K562 (cell line): ENCODE data around the gene TENM3. TPM values are rescaled to one million over a fixed set of nuclear protein-coding genes. Genes with fewer than 3 reads are reported as not detected.

Experiments
- ATF4 ChIP-seq: fragments of 450-650 bp; formaldehyde crosslinking; IDR thresholded peaks from 2 replicates; pipeline ENCODE4 v1.4.0; 2022; ENCODE audit warnings: mild to moderate bottlenecking, moderate library complexity
- BRD9 ChIP-seq: fragments of 450-650 bp; IDR thresholded peaks from 2 replicates; pipeline ENCODE4 v1.6.1; 2018; ENCODE audit warnings: low read depth; ENCODE audit not compliant: partially characterized antibody
- ELF4 ChIP-seq: fragments of 450-650 bp; formaldehyde crosslinking; IDR thresholded peaks from 2 replicates; pipeline ENCODE4 v1.4.0; 2022; ENCODE audit warnings: missing genetic modification characterization
- NCOR1 ChIP-seq: fragments of 450-650 bp; IDR thresholded peaks from 2 replicates; pipeline ENCODE4 v1.6.1; 2016; ENCODE audit warnings: mild to moderate bottlenecking, moderate library complexity
- NR2C2 ChIP-seq, 2 experiments: fragments of 200-800 bp in 1 of 2; sonication (Bioruptor generic) in 1 of 2; sonication (generic) in 1 of 2; formaldehyde crosslinking in 1 of 2; IDR thresholded peaks; 2 replicates each; pipeline versions ENCODE4 v1.6.1 to v1.8.0; 2016 to 2022; ENCODE audit warnings: mild to moderate bottlenecking in 1 of 2, missing compliant biosample characterization in 1 of 2, missing genetic modification characterization in 1 of 2, missing genetic modification reagents in 1 of 2
- RBM14 ChIP-seq: fragments of 200-400 bp; formaldehyde crosslinking; IDR thresholded peaks from 2 replicates; pipeline ENCODE4 v1.6.1; 2018; ENCODE audit warnings: low read depth, mild to moderate bottlenecking, low read length, moderate library complexity, borderline replicate concordance; ENCODE audit not compliant: insufficient read depth
- STAT5B ChIP-seq: fragments of 250-450 bp; sonication (Bioruptor Pico); IDR thresholded peaks from 2 replicates; pipeline ENCODE4 v1.8.0; 2021; ENCODE audit warnings: mild to moderate bottlenecking, inconsistent platforms
- TBL1XR1 ChIP-seq, 2 experiments: IDR thresholded peaks; 2 replicates each; pipeline ENCODE4 v1.6.1; 2012; ENCODE audit warnings: improper control_type of control experiment in 2 of 2, low read length in 2 of 2, mild to moderate bottlenecking in 1 of 2
- TCF7L2 ChIP-seq: fragments of 150-350 bp; IDR thresholded peaks from 2 replicates; pipeline ENCODE4 v1.6.1; 2016; ENCODE audit warnings: low read depth, mild to moderate bottlenecking, low read length, moderate library complexity
- polyA plus RNA-seq, 8 experiments: library from polyadenylated mRNA; depleted of rRNA in 4 of 8; stranded (reverse) in 5 of 8; unstranded in 3 of 8; fragments of >200 nt; fragmentation: Nextera tagmentation in 2 of 8; fragmentation: Illumina TruSeq in 1 of 8; extraction: Ambion mirVana in 2 of 8; extraction: Trizol in 1 of 8; gene quantifications; 2 replicates each; pipeline versions ENCODE4 v1.2.1 to v1.2.3, GENCODE V29; 2011 to 2014; ENCODE audit warnings: inconsistent platforms in 1 of 8, missing spikeins in 1 of 8
- total RNA-seq, 7 experiments: library from RNA; depleted of rRNA in 6 of 7; stranded (reverse); fragments of >200 nt in 6 of 7; fragmentation: Illumina TruSeq in 2 of 7; extraction: Trizol in 2 of 7; gene quantifications; 2 replicates each; pipeline versions ENCODE4 v1.2.1 to v1.2.3, GENCODE V29; 2011 to 2021; ENCODE audit warnings: low replicate concordance in 1 of 7
- TF ChIP-seq, protein P1 (sequence below): sonication (generic); formaldehyde crosslinking; IDR thresholded peaks from 2 replicates; pipeline ENCODE4 v1.8.1; 2023; ENCODE audit warnings: mild to moderate bottlenecking, missing genetic modification reagents
- TF ChIP-seq, protein P2 (sequence below), 2 experiments: IDR thresholded peaks; 2 replicates each; pipeline ENCODE4 v1.6.1; 2011; ENCODE audit warnings: borderline replicate concordance in 1 of 2, control low read depth in 1 of 2, low read depth in 1 of 2, low read length in 1 of 2, mild to moderate bottlenecking in 1 of 2, mixed read lengths in 1 of 2, moderate library complexity in 1 of 2; ENCODE audit not compliant: insufficient read depth in 1 of 2, insufficient read length in 1 of 2, poor library complexity in 1 of 2, severe bottlenecking in 1 of 2; ENCODE audit errors: extremely low read depth in 1 of 2

The TENM3 gene
- total and polyA plus RNA-seq, 9 of the 15 experiments (the other 6 are each of a cell fraction or from before 2014, with no cell fraction given), result 0.01 to 0.02 TPM; not detected in 7

DNA sequence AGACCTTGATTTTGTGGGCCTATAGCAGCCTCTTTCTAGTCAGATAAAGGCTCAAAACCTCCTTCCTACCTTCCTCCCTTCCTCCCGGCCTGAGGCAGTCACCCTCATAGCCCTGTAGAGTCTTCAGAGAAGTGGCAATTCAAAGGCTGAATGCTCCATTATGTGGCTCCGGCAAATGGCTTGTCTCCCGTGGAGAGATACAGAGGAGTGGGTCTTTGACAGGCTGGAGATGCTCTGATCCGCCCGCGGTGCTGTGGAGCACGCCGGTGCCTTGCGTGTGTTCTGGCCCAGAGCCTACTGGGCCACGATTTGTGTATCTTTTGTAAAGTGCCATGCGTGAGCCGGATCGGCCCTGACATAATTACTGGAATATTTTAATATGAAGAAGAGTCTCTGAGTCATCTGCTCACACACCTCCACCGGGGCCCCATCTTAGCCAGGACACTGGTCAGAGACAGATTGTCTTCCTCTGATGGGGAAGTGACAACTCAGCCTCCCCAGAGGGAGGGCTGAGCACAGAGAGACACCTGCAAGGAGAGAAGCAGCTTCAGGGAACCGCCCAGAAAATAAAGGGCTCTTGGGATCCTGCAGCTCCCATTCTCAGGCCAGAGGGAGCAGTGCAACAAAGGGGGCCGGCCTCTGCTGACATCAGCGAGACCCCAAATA, 585.3 kb downstream of the TENM3 start (continued):
- TF ChIP-seq, protein P1, sequence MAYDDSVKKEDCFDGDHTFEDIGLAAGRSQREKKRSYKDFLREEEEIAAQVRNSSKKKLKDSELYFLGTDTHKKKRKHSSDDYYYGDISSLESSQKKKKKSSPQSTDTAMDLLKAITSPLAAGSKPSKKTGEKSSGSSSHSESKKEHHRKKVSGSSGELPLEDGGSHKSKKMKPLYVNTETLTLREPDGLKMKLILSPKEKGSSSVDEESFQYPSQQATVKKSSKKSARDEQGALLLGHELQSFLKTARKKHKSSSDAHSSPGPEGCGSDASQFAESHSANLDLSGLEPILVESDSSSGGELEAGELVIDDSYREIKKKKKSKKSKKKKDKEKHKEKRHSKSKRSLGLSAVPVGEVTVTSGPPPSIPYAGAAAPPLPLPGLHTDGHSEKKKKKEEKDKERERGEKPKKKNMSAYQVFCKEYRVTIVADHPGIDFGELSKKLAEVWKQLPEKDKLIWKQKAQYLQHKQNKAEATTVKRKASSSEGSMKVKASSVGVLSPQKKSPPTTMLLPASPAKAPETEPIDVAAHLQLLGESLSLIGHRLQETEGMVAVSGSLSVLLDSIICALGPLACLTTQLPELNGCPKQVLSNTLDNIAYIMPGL, result no peak
- TF ChIP-seq NR2C2 (CRISPR knock-in tag; IDR thresholded peaks at IDR 0.05) (no peak), NR2C2 (tag; IDR thresholded peaks at IDR 0.05) (no peak), RBM14 (no peak), ATF4 (CRISPR knock-in tag) (no peak), TCF7L2 (no peak), NCOR1 (no peak), TBL1XR1 (IDR thresholded peaks at IDR 0.05; ENCODE audit: low read length in 2 of 2) (no peak), BRD9 (no peak), STAT5B (CRISPR knock-in tag) (no peak), ELF4 (CRISPR knock-in tag) (no peak)
- TF ChIP-seq, protein P2, sequence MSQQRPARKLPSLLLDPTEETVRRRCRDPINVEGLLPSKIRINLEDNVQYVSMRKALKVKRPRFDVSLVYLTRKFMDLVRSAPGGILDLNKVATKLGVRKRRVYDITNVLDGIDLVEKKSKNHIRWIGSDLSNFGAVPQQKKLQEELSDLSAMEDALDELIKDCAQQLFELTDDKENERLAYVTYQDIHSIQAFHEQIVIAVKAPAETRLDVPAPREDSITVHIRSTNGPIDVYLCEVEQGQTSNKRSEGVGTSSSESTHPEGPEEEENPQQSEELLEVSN (IDR thresholded peaks at IDR 0.05; ENCODE audit: borderline replicate concordance in 1 of 2, extremely low read depth in 1 of 2, insufficient read depth in 1 of 2, insufficient read length in 1 of 2, low read depth in 1 of 2, low read length in 1 of 2, poor library complexity in 1 of 2, severe bottlenecking in 1 of 2), result no peak
